CD14-positive monocyte (primary cell): ENCODE results near the gene CD46. TPM values are rescaled to one million over a fixed set of nuclear protein-coding genes. Genes with fewer than 3 reads are reported as not detected.
A peak's percentile ranks its signal among the peaks of the same experiment; 100 is the strongest.

Experiments
- DNase-seq, 3 donors: peaks; one replicate each; pipeline ENCODE4 v3.0.0-alpha.2; 2011 to 2022
- H2AFZ ChIP-seq: 2 replicates; pipeline ENCODE4 v1.6.0; 2012; ENCODE audit warnings: mild to moderate bottlenecking, low read depth, low read length, inconsistent platforms; ENCODE audit not compliant: insufficient read depth, poor library complexity, severe bottlenecking
- H3K27ac ChIP-seq, 2 donors: 1 replicate in 1 of 2; 2 replicates in 1 of 2; pipeline ENCODE4 v1.5.1; 2012 to 2013; ENCODE audit warnings: low read length in 2 of 2, control low read depth in 1 of 2, inconsistent platforms in 1 of 2, low read depth in 1 of 2, mild to moderate bottlenecking in 1 of 2
- H3K27me3 ChIP-seq, 2 donors: one replicate each; pipeline versions ENCODE4 v1.6.0 to v1.6.1; 2011 to 2013; ENCODE audit warnings: low read length in 2 of 2; ENCODE audit not compliant: control insufficient read depth in 2 of 2, insufficient read depth in 2 of 2
- H3K36me3 ChIP-seq, 2 donors: replicated peaks in 1 of 2; 1 replicate in 1 of 2; 2 replicates in 1 of 2; pipeline versions ENCODE4 v1.5.1 to v1.6.1; 2012 to 2013; ENCODE audit warnings: low read length in 2 of 2, control low read depth in 1 of 2, inconsistent platforms in 1 of 2, mild to moderate bottlenecking in 1 of 2; ENCODE audit not compliant: insufficient read depth in 2 of 2, control insufficient read depth in 1 of 2
- H3K4me1 ChIP-seq, 2 donors: 1 replicate in 1 of 2; 2 replicates in 1 of 2; pipeline versions ENCODE4 v1.5.1 to v1.6.1; 2012 to 2013; ENCODE audit warnings: low read length in 2 of 2, control low read depth in 1 of 2, inconsistent platforms in 1 of 2, mild to moderate bottlenecking in 1 of 2, moderate library complexity in 1 of 2; ENCODE audit not compliant: insufficient read depth in 2 of 2, control insufficient read depth in 1 of 2
- H3K4me2 ChIP-seq: replicated peaks from 2 replicates; pipeline ENCODE3; 2012; ENCODE audit warnings: low read length, moderate library complexity, mild to moderate bottlenecking; ENCODE audit not compliant: poor library complexity, severe bottlenecking; ENCODE audit errors: extremely low read depth
- H3K4me3 ChIP-seq, 3 experiments: fragments of 200-600 bp in 1 of 3; sonication (generic) in 1 of 3; replicated peaks in 1 of 3; 1 replicate in 2 of 3; 2 replicates in 1 of 3; pipeline ENCODE4 v1.5.1; 2011 to 2013; ENCODE audit warnings: low read length in 3 of 3, mild to moderate bottlenecking in 3 of 3, control low read depth in 2 of 3, low read depth in 2 of 3, inconsistent platforms in 1 of 3, moderate library complexity in 1 of 3
- H3K79me2 ChIP-seq: 2 replicates; pipeline ENCODE4 v1.6.0; 2012; ENCODE audit warnings: mild to moderate bottlenecking, control low read depth, inconsistent platforms, low read length, moderate library complexity; ENCODE audit not compliant: insufficient read depth
- H3K9ac ChIP-seq: 2 replicates; pipeline ENCODE4 v1.6.0; 2017; ENCODE audit warnings: low read length, mild to moderate bottlenecking; ENCODE audit not compliant: insufficient read depth, poor library complexity, severe bottlenecking
- H3K9me3 ChIP-seq, 2 donors: replicated peaks in 1 of 2; 1 replicate in 1 of 2; 2 replicates in 1 of 2; pipeline versions ENCODE4 v1.5.1 to v1.6.1; 2012 to 2013; ENCODE audit warnings: low read length in 2 of 2, control low read depth in 1 of 2; ENCODE audit not compliant: control insufficient read depth in 1 of 2, insufficient read depth in 1 of 2
- H4K20me1 ChIP-seq: 2 replicates; pipeline ENCODE4 v1.6.0; 2012; ENCODE audit warnings: mild to moderate bottlenecking, low read length, control low read depth, moderate library complexity; ENCODE audit not compliant: insufficient read depth
- H3K27ac Mint-ChIP-seq, 7 donors: one replicate each; pipeline ENCODE4 v1.8.0; 2020; ENCODE audit warnings: mild to moderate bottlenecking in 7 of 7, mixed read lengths in 7 of 7, moderate library complexity in 6 of 7, inconsistent platforms in 2 of 7
- H3K27me3 Mint-ChIP-seq, 3 donors: one replicate each; pipeline ENCODE4 v1.8.0; 2021 to 2022; ENCODE audit warnings: low read depth in 3 of 3, mild to moderate bottlenecking in 3 of 3, mixed read lengths in 3 of 3, moderate library complexity in 3 of 3, inconsistent platforms in 1 of 3
- H3K36me3 Mint-ChIP-seq, 2 donors: one replicate each; pipeline ENCODE4 v1.8.0; 2020; ENCODE audit warnings: mixed read lengths in 2 of 2, inconsistent platforms in 1 of 2, mild to moderate bottlenecking in 1 of 2
- H3K4me1 Mint-ChIP-seq: one replicate; pipeline ENCODE4 v1.8.0; 2020; ENCODE audit warnings: mild to moderate bottlenecking, mixed read lengths
- H3K4me3 Mint-ChIP-seq, 2 donors: one replicate each; pipeline ENCODE4 v1.8.0; 2020; ENCODE audit warnings: mild to moderate bottlenecking in 2 of 2, mixed read lengths in 2 of 2, moderate library complexity in 1 of 2
- H3K9me3 Mint-ChIP-seq, 7 donors: one replicate each; pipeline ENCODE4 v1.8.0; 2020 to 2022; ENCODE audit warnings: mixed read lengths in 7 of 7, mild to moderate bottlenecking in 6 of 7, moderate library complexity in 6 of 7, inconsistent platforms in 2 of 7
- CTCF ChIP-seq: fragments of 200-600 bp; IDR thresholded peaks from one replicate; pipeline ENCODE4 v1.8.0; 2022; ENCODE audit warnings: antibody characterized with exemption, mild to moderate bottlenecking
- WGBS: methylation state at CpG from one replicate; pipeline ENCODE4 v1.1.5; 2013; ENCODE audit warnings: missing lambda C conversion rate; ENCODE audit not compliant: insufficient coverage; 5-methylcytosine and 5-hydroxymethylcytosine counted together
- intact Hi-C, 2 donors: fragments of 100-400 bp; cut with micrococcal nuclease; formaldehyde crosslinking; loops; one replicate each; pipeline versions ENCODE4 v1.15.0 to v1.15.1; 2023
- polyA plus RNA-seq, 3 donors: library from polyadenylated mRNA; depleted of rRNA in 1 of 3; unstranded in 2 of 3; stranded (reverse) in 1 of 3; fragments of 300-500 nt in 2 of 3; fragments of >200 nt in 1 of 3; fragmentation: Illumina TruSeq in 2 of 3; gene quantifications; 1 replicate in 2 of 3; 2 replicates in 1 of 3; pipeline ENCODE4 v1.2.3, GENCODE V29; 2012 to 2021

Gene CD46
- polyA plus RNA-seq, 3 donors, result 139 to 259 (median 210) TPM

DNA sequence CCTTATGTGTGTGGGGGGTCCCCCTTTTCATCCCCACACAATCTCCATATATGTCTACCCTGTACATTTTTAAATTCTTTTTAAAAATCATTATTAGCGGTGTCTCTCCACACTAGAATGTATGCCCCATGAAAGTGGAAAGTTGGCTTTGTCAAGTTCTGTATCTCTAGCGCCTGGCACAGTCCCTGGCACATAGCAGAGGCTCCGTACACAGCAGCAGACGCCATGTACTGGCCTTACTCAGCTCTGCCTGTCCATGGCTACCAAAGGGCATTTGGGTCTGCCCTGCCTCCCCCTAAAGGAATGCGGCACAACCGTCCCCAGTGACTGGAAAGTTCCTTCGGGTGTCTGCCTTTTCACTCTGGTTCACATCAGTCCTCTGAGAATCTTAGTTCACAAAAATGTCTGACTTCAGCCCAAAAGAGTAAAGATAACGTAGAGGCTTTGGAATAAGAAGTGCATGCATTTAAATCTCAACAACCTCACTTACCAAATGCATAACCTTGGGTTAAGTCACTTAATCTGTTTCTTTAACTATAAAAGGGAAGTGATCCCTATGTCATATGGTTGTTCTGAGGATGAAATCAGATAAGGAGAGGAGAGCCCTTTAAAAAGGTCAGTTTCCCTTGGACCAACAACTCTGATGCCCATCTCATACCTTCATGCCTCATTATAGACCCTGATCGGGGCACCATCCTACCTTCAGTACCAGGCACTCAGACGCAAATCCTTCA is 61.1 kb downstream of the CD46 start:
- H2AFZ ChIP-seq, result no peak overlapping the region
- H3K36me3 Mint-ChIP-seq, result peaks cover 86 to 95% of the 10 kb centered on the region in 2 donors
- peaks cover 0 to 2% (median 1%) of the 10 kb centered on the region in 3 donors for H3K27me3 Mint-ChIP-seq
- 96% methylated on average over 8 of the region's 10 CpGs for WGBS
- H3K4me3 ChIP-seq, result no peak overlapping the region
- peaks cover 9% of the 10 kb centered on the region for H3K79me2 ChIP-seq
- H3K4me2 ChIP-seq, result no peak overlapping the region
- H3K4me1 ChIP-seq, result peaks cover 37 to 51% of the 10 kb centered on the region in 2 donors
- no peaks in the 10 kb centered on the region for H3K27me3 ChIP-seq
- DNase-seq, result no peak
- peak overlapping the region; percentile 0 to 20 for H3K27ac ChIP-seq
- peaks cover 76% of the 10 kb centered on the region for H3K4me1 Mint-ChIP-seq
- no peak overlapping the region for H3K4me3 Mint-ChIP-seq
- TF ChIP-seq CTCF, result no peak
- intact Hi-C loops, result no loop called here
- no peak overlapping the region for H3K9ac ChIP-seq
- H3K9me3 Mint-ChIP-seq, result no peaks in the 10 kb centered on the region
- H3K9me3 ChIP-seq, result no peaks in the 10 kb centered on the region
- H3K36me3 ChIP-seq, result peaks cover 54 to 93% of the 10 kb centered on the region in 2 donors
- H3K27ac Mint-ChIP-seq, result peak overlapping the region; percentile 43 to 90 (median 70)
- H4K20me1 ChIP-seq, result peaks cover 62% of the 10 kb centered on the region

GRCh38 chr1:207813512-207813881 is 61.6 kb downstream of the CD46 start:
- peaks cover 85 to 93% of the 10 kb centered on the region in 2 donors for H3K36me3 Mint-ChIP-seq
- intact Hi-C loops, result no loop called here

More at GRCh38 chr1:207813512-207813881, 61.6 kb downstream of the CD46 start:
- H4K20me1 ChIP-seq, result peaks cover 65% of the 10 kb centered on the region
- no peaks in the 10 kb centered on the region for H3K9me3 ChIP-seq
- peaks cover 0 to 2% (median 0%) of the 10 kb centered on the region in 7 donors for H3K9me3 Mint-ChIP-seq
- 79% methylated on average over 2 of the region's 3 CpGs for WGBS
- H3K27ac Mint-ChIP-seq, result peak overlapping the region; percentile 43 to 90 (median 70)
- no peak overlapping the region for H3K9ac ChIP-seq
- no peak overlapping the region for H3K4me3 Mint-ChIP-seq
- H3K27me3 ChIP-seq, result no peaks in the 10 kb centered on the region
- H3K36me3 ChIP-seq, result peaks cover 54 to 92% of the 10 kb centered on the region in 2 donors
- H3K4me1 Mint-ChIP-seq, result peaks cover 71% of the 10 kb centered on the region
- H3K4me3 ChIP-seq, result no peak overlapping the region
- H3K27me3 Mint-ChIP-seq, result peaks cover 0 to 2% (median 1%) of the 10 kb centered on the region in 3 donors
- TF ChIP-seq CTCF, result no peak
- H3K27ac ChIP-seq, result peak overlapping the region; percentile 0 to 20
- H3K79me2 ChIP-seq, result peaks cover 10% of the 10 kb centered on the region
- no peak for DNase-seq
- H2AFZ ChIP-seq, result no peak overlapping the region
- no peak overlapping the region for H3K4me2 ChIP-seq
- H3K4me1 ChIP-seq, result peaks cover 32 to 45% of the 10 kb centered on the region in 2 donors
